GM23248 (cell line): ENCODE results near the gene HNRNPA2B1. TPM values are rescaled to one million over a fixed set of nuclear protein-coding genes. Genes with fewer than 3 reads are reported as not detected.

Source experiments
- DNase-seq: peaks from one replicate; pipeline ENCODE4 v3.0.0-alpha.2; 2015
- H2AFZ ChIP-seq: fragments of 200-600 bp; sonication (generic); 2 replicates; pipeline ENCODE4 v1.6.1; 2016; ENCODE audit warnings: antibody characterized with exemption
- H3F3A ChIP-seq: fragments of 200-600 bp; sonication (generic); 2 replicates; pipeline ENCODE4 v1.6.1; 2016; ENCODE audit warnings: mild to moderate bottlenecking, antibody characterized with exemption, mixed run types; ENCODE audit not compliant: insufficient read depth
- H3K27ac ChIP-seq: fragments of 200-600 bp; sonication (generic); 2 replicates; pipeline ENCODE4 v1.5.1; 2016; ENCODE audit warnings: mild to moderate bottlenecking
- H3K27me3 ChIP-seq: fragments of 200-600 bp; sonication (generic); replicated peaks from 2 replicates; pipeline ENCODE4 v1.6.1; 2016; ENCODE audit warnings: mild to moderate bottlenecking; ENCODE audit not compliant: insufficient read depth
- H3K36me3 ChIP-seq: fragments of 200-600 bp; sonication (generic); 2 replicates; pipeline ENCODE4 v1.6.1; 2016; ENCODE audit warnings: low read depth, mild to moderate bottlenecking
- H3K4me1 ChIP-seq: fragments of 200-600 bp; sonication (generic); 2 replicates; pipeline ENCODE4 v1.6.1; 2016; ENCODE audit warnings: mild to moderate bottlenecking; ENCODE audit not compliant: insufficient read depth
- H3K4me2 ChIP-seq: fragments of 200-600 bp; sonication (generic); one replicate; pipeline ENCODE4 v1.6.1; 2016; ENCODE audit warnings: mild to moderate bottlenecking; ENCODE audit not compliant: unreplicated experiment
- H3K4me3 ChIP-seq: fragments of 200-600 bp; sonication (generic); 2 replicates; pipeline ENCODE4 v1.5.1; 2016; ENCODE audit warnings: mild to moderate bottlenecking
- H3K79me2 ChIP-seq: fragments of 200-600 bp; sonication (generic); 2 replicates; pipeline ENCODE4 v1.6.1; 2016; ENCODE audit warnings: mild to moderate bottlenecking; ENCODE audit not compliant: insufficient read depth
- H3K9ac ChIP-seq: fragments of 200-600 bp; sonication (generic); 2 replicates; pipeline ENCODE4 v1.6.1; 2016; ENCODE audit warnings: mild to moderate bottlenecking
- H3K9me2 ChIP-seq: fragments of 200-600 bp; sonication (generic); 2 replicates; pipeline ENCODE4 v1.6.1; 2016; ENCODE audit warnings: mixed run types, mild to moderate bottlenecking, moderate library complexity; ENCODE audit not compliant: insufficient read depth
- H3K9me3 ChIP-seq: fragments of 200-600 bp; sonication (generic); one replicate; pipeline ENCODE4 v1.6.1; 2017; ENCODE audit warnings: low read depth
- H4K20me1 ChIP-seq: fragments of 200-600 bp; sonication (generic); 2 replicates; pipeline ENCODE4 v1.6.0; 2016; ENCODE audit not compliant: insufficient read depth
- EZH2 ChIP-seq: fragments of 200-600 bp; sonication (generic); IDR thresholded peaks from 2 replicates; pipeline ENCODE4 v1.6.1; 2018; ENCODE audit warnings: antibody characterized with exemption, mild to moderate bottlenecking; ENCODE audit not compliant: insufficient read depth, poor library complexity, severe bottlenecking
- EZH2phosphoT487 ChIP-seq: fragments of 200-600 bp; sonication (generic); IDR thresholded peaks from 2 replicates; pipeline ENCODE4 v1.6.1; 2018; ENCODE audit warnings: antibody characterized with exemption, moderate library complexity, mild to moderate bottlenecking, low read depth; ENCODE audit not compliant: insufficient read depth
- WGBS, 2 experiments: methylation state at CpG; one replicate each; pipeline ENCODE4 v1.1.6; 2015 to 2017; ENCODE audit warnings: low lambda C conversion rate in 2 of 2, low coverage in 1 of 2; ENCODE audit errors: missing lambda C conversion rate in 2 of 2; 5-methylcytosine and 5-hydroxymethylcytosine counted together
- in situ Hi-C: fragments of 300-500 bp; cut with MboI; formaldehyde crosslinking; loops from 2 replicates; pipeline ENCODE4 v1.15.0; 2020
- polyA plus RNA-seq: library from polyadenylated mRNA; unstranded; fragments of >200 nt; fragmentation: Nextera tagmentation; extraction: Ambion mirVana; gene quantifications from 2 replicates; pipeline ENCODE4 v1.2.1, GENCODE V29; 2016
- total RNA-seq: library from RNA; depleted of rRNA; stranded (reverse); fragments of >200 nt; shearing (Covaris generic); gene quantifications from 2 replicates; pipeline ENCODE4 v1.2.3, GENCODE V29; 2014

The HNRNPA2B1 gene
- total and polyA plus RNA-seq, 2 experiments from 2014 or later, result 134 to 529 TPM

DNA sequence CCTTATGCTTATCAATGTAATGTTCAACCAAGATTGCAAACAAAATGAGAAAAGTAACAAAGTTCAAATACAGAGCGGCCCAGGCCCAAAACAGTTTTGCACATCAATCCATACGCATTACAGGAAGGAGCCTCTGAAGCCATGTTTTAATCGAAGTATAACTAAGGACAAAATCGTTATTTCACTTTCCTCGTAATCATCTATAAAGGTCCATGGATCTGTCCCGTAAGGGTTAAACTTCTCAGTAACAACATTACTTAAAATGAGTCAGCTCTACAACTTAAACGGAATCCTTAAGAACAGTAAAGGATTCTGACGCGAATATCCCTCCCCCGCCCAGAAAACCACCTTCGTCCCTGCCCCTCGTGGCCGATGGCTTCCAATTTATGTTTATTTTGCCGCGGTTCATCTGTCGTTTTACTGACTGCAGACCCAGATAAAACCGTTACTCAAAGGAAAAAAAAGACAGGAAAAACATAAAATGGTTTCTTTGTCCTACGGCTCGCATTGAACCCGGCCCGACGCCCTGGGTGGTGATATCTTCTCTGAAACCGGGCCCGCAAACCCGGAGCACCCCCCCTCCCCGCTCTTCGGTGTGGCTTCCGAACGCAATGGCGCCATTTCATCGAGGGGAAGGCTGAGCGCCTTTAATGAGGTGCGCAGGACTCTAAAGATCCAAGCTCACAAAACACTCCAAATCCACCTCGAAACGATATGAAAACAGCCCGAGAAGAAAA, 1.1 kb downstream of the HNRNPA2B1 start:
- 0 to 1% methylated on average over 36 of the region's 36 CpGs for WGBS, 2 experiments
- H3K4me2 ChIP-seq, result peak overlapping the region; percentile 90
- no peak overlapping the region for H2AFZ ChIP-seq
- peak overlapping the region; percentile 86 for H3K4me3 ChIP-seq
- H3F3A ChIP-seq, result peaks cover 54% of the 10 kb centered on the region
- H3K9ac ChIP-seq, result peak overlapping the region; percentile 98
- H3K9me2 ChIP-seq, result no peaks in the 10 kb centered on the region
- no peaks in the 10 kb centered on the region for H3K27me3 ChIP-seq
- peaks cover 46% of the 10 kb centered on the region for H4K20me1 ChIP-seq
- peak; percentile 77 for DNase-seq
- H3K79me2 ChIP-seq, result peaks cover 90% of the 10 kb centered on the region
- peak overlapping the region; percentile 95 for H3K27ac ChIP-seq
- no peaks in the 10 kb centered on the region for H3K9me3 ChIP-seq
- peaks cover 46% of the 10 kb centered on the region for H3K36me3 ChIP-seq
- TF ChIP-seq EZH2phosphoT487, result no peak
- TF ChIP-seq EZH2, result no peak
- peaks cover 42% of the 10 kb centered on the region for H3K4me1 ChIP-seq
- in situ Hi-C loops, result loop anchor here (10.0 kb wide), 1 partner anchor 965 kb away; the partner anchor contains the start of gene HOXA9

DNA sequence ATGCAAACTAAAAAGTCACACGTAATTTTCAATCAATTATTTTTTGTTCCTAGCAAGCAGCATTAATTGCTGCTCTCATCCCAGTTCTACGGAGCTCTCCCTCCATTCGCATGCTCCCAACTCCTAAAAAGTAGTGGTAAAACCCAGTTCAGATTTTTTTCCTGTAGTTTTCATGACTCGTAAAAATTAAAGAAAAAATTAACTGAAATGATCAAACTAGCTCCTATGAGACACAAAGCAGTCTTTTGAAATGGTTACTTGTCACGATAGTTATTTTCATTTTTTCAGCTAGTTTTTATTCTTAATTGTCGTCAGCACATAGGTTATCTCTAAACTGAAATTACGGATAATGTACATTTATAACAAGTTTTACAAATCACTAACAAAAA, 1.8 kb downstream of the HNRNPA2B1 start:
- H3F3A ChIP-seq, result peaks cover 61% of the 10 kb centered on the region
- DNase-seq, result no peak
- peak overlapping the region; percentile 86 for H3K4me3 ChIP-seq
- H3K9ac ChIP-seq, result peak overlapping the region; percentile 98
- peaks cover 35% of the 10 kb centered on the region for H3K4me1 ChIP-seq
- TF ChIP-seq EZH2 (no peak), EZH2phosphoT487 (no peak)
- no peak overlapping the region for H2AFZ ChIP-seq
- peaks cover 90% of the 10 kb centered on the region for H3K79me2 ChIP-seq
- 1 to 2% methylated on average over 7 of the region's 7 CpGs for WGBS, 2 experiments
- in situ Hi-C loops, result loop anchor here (10.0 kb wide), 1 partner anchor 966 kb away; the partner anchor contains the start of gene HOXA9
- no peaks in the 10 kb centered on the region for H3K9me2 ChIP-seq
- peak overlapping the region; percentile 95 for H3K27ac ChIP-seq
- H4K20me1 ChIP-seq, result peaks cover 43% of the 10 kb centered on the region
- H3K27me3 ChIP-seq, result no peaks in the 10 kb centered on the region
- H3K9me3 ChIP-seq, result no peaks in the 10 kb centered on the region
- peaks cover 53% of the 10 kb centered on the region for H3K36me3 ChIP-seq
- peak overlapping the region; percentile 90 for H3K4me2 ChIP-seq

GRCh38 chr7:26198133-26198780, 2.3 kb downstream of the HNRNPA2B1 start:
- H3K9me3 ChIP-seq, result no peaks in the 10 kb centered on the region
- in situ Hi-C loops, result loop anchor here (10.0 kb wide), 1 partner anchor 967 kb away; the partner anchor contains the start of gene HOXA9
- no peaks in the 10 kb centered on the region for H3K9me2 ChIP-seq
- 0 to 1% methylated on average over 6 of the region's 6 CpGs for WGBS, 2 experiments
- peak overlapping the region; percentile 95 for H3K27ac ChIP-seq
- H3K4me2 ChIP-seq, result peak overlapping the region; percentile 90
- H3K36me3 ChIP-seq, result peaks cover 58% of the 10 kb centered on the region
- H3K27me3 ChIP-seq, result no peaks in the 10 kb centered on the region
- H3K9ac ChIP-seq, result peak overlapping the region; percentile 98
- H3F3A ChIP-seq, result peaks cover 66% of the 10 kb centered on the region
- peaks cover 43% of the 10 kb centered on the region for H4K20me1 ChIP-seq
- H3K4me3 ChIP-seq, result peak overlapping the region; percentile 86
- H2AFZ ChIP-seq, result no peak overlapping the region
- H3K79me2 ChIP-seq, result peaks cover 90% of the 10 kb centered on the region
- no peak for TF ChIP-seq EZH2phosphoT487
- no peak for TF ChIP-seq EZH2
- peak; percentile 59 for DNase-seq
- H3K4me1 ChIP-seq, result peaks cover 30% of the 10 kb centered on the region

DNA sequence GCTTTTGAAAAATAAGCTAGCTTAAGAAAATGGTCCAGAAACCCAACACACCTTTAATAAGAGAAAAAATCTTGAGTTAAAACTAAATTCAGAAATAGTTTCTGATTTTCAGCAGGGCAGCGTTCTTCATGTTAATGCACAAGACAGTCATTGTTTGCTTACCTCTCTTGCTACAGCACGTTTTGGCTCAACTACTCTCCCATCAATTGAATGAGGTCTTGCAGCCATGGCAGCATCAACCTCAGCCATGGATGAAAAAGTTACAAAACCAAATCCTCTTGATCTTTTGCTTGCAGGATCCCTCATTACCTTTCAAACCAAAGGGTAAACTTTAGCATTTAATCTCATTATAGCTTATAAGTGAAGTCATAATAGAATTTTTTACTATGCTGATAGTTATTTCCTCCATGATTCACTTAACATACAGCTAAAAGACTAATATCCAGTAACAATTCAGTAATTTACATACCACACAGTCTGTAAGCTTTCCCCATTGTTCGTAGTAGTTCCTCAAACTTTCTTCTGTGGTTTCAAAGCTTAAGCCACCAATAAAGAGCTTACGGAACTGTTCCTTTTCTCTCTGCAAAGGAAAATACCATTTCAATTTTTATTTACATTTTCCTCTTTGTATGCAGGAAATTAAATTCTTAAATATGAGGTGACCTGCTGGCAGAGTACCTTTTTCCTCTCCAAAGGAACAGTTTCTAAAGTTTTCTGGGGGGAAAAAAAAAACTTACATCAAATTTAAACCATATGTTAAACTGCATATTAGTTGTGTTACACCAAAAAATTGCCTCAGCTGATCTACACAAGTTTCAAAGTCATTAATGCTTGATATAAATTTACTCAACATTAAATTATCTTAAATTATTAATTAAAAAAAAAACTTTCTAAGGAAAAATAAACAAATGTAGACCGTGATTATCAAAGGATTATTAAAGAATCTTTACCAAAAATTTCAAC, 3.1 kb downstream of the HNRNPA2B1 start:
- Histone ChIP-seq H3K79me2 (peaks cover 90% of the 10 kb centered on the region), H3K36me3 (peaks cover 66% of the 10 kb centered on the region), H3F3A (peaks cover 67% of the 10 kb centered on the region), H3K4me1 (peaks cover 26% of the 10 kb centered on the region), H4K20me1 (peaks cover 47% of the 10 kb centered on the region), H2AFZ (no peak overlapping the region), H3K27ac (peak overlapping the region; percentile 30; the same call in 1 of the 2 replicates), H3K4me2 (peak overlapping the region; percentile 90), H3K4me3 (peak overlapping the region; percentile 86), H3K9me3 (no peaks in the 10 kb centered on the region), H3K9ac (peak overlapping the region; percentile 98), H3K27me3 (no peaks in the 10 kb centered on the region), H3K9me2 (no peaks in the 10 kb centered on the region)
- peak; percentile 46 for DNase-seq
- 3 to 4% methylated on average over 5 of the region's 5 CpGs for WGBS, 2 experiments
- no peak for TF ChIP-seq EZH2
- no peak for TF ChIP-seq EZH2phosphoT487
- in situ Hi-C loops, result loop anchor here (10.0 kb wide), 1 partner anchor 967 kb away; the partner anchor contains the start of gene HOXA9
